ENCODE data around the gene NHSL2.

NHSL2 gene

GRCh38 chrX:72114807-72115206, 204.2 kb downstream of the NHSL2 start:
- H3K27me3 ChIP-seq: no peaks in the 10 kb centered on the region

GRCh38 chrX:72115380-72115779, 204.7 kb downstream of the NHSL2 start:
- H3K27ac ChIP-seq: peak overlapping the region; percentile 42
- no peak for TF ChIP-seq CTCF (IDR thresholded peaks at IDR 0.05)
- peaks cover 26 to 41% of the 10 kb centered on the region in 2 experiments for H3K4me1 ChIP-seq (ENCODE audit: control insufficient read depth in 1 of 2, insufficient read depth in 1 of 2, low read depth in 1 of 2, low read length in 1 of 2)
- no peaks in the 10 kb centered on the region for H3K27me3 ChIP-seq
- no peak overlapping the region for H3K4me3 ChIP-seq (ENCODE audit: low read depth in 1 of 2, low read length in 1 of 2)
- H3K9me3 ChIP-seq: no peaks in the 10 kb centered on the region
- no peaks in the 10 kb centered on the region for H3K36me3 ChIP-seq

More at GRCh38 chrX:72114807-72115206, 204.2 kb downstream of the NHSL2 start:
- Histone ChIP-seq H3K9me3 (no peaks in the 10 kb centered on the region), H3K4me1 (ENCODE audit: control insufficient read depth in 1 of 2, insufficient read depth in 1 of 2, low read depth in 1 of 2, low read length in 1 of 2) (peaks cover 26 to 41% of the 10 kb centered on the region in 2 experiments), H3K27ac (peak overlapping the region; percentile 69), H3K4me3 (ENCODE audit: low read depth in 1 of 2, low read length in 1 of 2) (no peak overlapping the region), H3K36me3 (no peaks in the 10 kb centered on the region)
- no peak for TF ChIP-seq CTCF (IDR thresholded peaks at IDR 0.05)

- Histone ChIP-seq H3K9me3 (no peaks in the 10 kb centered on the region), H3K4me1 (ENCODE audit: control insufficient read depth in 1 of 2, insufficient read depth in 1 of 2, low read depth in 1 of 2, low read length in 1 of 2) (peaks cover 36 to 49% of the 10 kb centered on the region in 2 experiments), H3K4me3 (ENCODE audit: low read depth in 1 of 2, low read length in 1 of 2) (no peak overlapping the region), H3K27ac (peak overlapping the region; percentile 46), H3K36me3 (no peaks in the 10 kb centered on the region), H3K27me3 (no peaks in the 10 kb centered on the region)
- TF ChIP-seq CTCF (IDR thresholded peaks at IDR 0.05): no peak
These were observed 207.1 kb downstream of the NHSL2 start for GRCh38 chrX:72117636-72118210.

- no peaks in the 10 kb centered on the region for H3K27me3 ChIP-seq
- no peak for TF ChIP-seq CTCF (IDR thresholded peaks at IDR 0.05)
- H3K27ac ChIP-seq: peak overlapping the region; percentile 97
- H3K4me1 ChIP-seq (ENCODE audit: control insufficient read depth in 1 of 2, insufficient read depth in 1 of 2, low read depth in 1 of 2, low read length in 1 of 2): peaks cover 57 to 64% of the 10 kb centered on the region in 2 experiments
- H3K9me3 ChIP-seq: no peaks in the 10 kb centered on the region
- peak overlapping the region; percentile 33 to 41 for H3K4me3 ChIP-seq (ENCODE audit: low read depth in 1 of 2, low read length in 1 of 2)
- H3K36me3 ChIP-seq: no peaks in the 10 kb centered on the region
These were observed 210.2 kb downstream of the NHSL2 start for GRCh38 chrX:72120837-72121236.

GRCh38 chrX:72121383-72121782, 210.7 kb downstream of the NHSL2 start:
- no peaks in the 10 kb centered on the region for H3K27me3 ChIP-seq
- H3K27ac ChIP-seq: peak overlapping the region; percentile 97
- TF ChIP-seq CTCF (IDR thresholded peaks at IDR 0.05): no peak
- peaks cover 62 to 70% of the 10 kb centered on the region in 2 experiments for H3K4me1 ChIP-seq (ENCODE audit: control insufficient read depth in 1 of 2, insufficient read depth in 1 of 2, low read depth in 1 of 2, low read length in 1 of 2)
- H3K36me3 ChIP-seq: no peaks in the 10 kb centered on the region
- peak overlapping the region; percentile 33 to 41 for H3K4me3 ChIP-seq (ENCODE audit: low read depth in 1 of 2, low read length in 1 of 2)
- no peaks in the 10 kb centered on the region for H3K9me3 ChIP-seq

Data from neutrophil (primary cell).